Measurements from ENCODE around the gene EEF1AKMT3.

The EEF1AKMT3 gene

DNA sequence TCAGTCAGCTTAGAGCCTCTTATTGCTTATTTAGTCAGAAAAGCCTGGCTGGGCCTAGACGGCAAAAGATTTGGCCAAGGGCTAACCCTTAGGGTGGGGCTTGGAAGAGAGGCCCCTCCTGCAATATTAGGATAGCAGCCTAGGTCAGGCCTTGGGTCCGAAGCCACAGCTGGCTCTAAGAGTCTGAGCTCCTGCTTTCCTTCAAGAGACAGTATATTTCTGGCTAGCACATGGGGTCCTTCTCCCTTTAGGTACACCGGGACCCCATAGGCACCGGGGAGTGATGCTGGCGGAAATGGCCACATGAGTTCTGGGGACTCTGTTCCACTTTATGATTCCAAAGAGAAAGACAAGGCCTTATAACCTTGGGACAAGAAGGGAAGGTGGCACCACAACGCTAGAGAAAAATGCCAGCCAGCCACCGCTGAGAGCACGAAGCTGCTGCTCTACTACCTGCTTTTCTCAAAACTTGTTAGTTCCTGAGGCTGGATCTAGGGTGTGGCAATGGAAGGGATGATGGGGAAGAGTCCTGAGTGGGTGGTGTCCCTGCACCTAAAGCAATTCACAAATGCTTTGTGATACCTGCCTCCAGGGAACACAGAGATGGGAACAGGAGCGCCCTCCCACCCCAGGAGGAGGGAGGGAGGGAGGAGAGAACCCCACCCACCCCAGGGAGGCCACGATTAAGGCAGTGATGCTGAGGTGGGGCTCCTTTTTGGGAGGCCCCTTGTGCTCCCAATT, 49.2 kb downstream of the EEF1AKMT3 start:
- DNase-seq, result no peak

DNA sequence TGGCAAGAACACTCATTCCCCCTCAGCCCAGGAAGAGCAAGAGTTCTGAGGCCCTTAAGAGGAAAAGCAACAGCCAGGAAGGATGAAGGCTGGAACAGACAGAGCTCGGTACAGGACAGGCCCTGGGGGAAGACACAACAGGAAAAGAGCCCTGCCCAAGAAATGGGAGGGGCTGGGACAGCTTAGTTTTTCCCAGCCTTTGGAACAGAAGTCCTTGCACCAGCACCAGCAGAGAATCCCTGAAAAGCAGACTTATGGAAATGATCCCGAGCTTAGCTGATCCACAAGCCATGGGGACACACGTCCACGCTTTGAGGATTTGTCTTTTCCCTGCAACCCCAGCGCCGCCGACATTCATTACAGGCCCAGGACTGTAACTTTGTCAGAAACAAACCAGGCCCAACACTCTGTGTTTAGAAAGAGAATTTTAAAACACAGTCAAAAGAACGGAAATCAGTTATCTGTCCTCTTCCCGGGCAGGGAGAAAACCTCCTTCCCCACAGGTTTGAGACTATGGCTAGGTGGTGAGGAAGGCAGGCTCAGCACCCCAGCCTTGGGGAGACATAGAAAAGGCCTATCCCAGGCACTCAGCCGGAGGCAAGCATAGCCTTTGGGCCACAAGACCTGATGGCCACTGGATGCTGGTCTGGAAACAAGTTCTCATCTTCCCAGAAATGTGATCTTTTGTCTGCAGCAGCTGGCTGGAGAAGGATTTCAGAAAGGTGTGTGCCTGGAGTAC, 50.1 kb downstream of the EEF1AKMT3 start:
- DNase-seq, result no peak

DNA sequence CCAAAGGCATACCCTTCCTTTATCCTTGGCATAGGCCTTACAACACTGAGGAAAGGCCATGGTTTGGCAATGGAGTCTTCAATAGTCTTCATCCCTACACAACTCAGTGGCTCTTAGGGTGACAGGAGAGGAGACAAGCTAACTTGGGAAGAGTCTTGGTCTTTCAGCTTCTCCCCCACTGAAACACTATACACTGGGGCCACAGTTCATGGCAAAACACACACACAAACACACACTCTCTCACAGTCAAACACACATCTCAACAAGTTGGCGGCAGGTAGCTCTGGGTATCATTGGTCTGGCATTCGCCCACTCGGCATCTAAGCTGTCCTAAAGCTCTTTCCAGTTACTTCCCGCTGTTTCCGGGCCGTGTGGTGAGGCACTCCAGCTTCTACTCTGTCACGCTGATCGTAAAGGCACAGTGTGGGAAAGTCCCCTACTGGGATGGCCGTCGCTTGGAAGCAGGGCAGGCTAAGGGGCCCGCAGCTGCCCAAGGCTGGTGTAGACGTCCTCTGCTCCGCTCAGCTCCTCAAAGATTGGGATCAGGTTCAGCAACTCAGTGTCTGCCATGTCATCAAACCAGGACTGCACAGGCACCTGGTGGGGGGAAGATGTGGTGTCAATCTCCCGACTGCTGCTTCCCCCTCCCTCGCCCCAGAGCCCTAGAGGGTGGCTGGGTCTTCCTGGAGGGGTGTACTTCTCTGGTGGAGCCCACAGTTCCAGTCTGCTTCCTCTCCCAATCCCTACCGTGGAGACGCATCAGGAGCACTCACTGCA, 50.9 kb downstream of the EEF1AKMT3 start:
- no peak for DNase-seq

DNA sequence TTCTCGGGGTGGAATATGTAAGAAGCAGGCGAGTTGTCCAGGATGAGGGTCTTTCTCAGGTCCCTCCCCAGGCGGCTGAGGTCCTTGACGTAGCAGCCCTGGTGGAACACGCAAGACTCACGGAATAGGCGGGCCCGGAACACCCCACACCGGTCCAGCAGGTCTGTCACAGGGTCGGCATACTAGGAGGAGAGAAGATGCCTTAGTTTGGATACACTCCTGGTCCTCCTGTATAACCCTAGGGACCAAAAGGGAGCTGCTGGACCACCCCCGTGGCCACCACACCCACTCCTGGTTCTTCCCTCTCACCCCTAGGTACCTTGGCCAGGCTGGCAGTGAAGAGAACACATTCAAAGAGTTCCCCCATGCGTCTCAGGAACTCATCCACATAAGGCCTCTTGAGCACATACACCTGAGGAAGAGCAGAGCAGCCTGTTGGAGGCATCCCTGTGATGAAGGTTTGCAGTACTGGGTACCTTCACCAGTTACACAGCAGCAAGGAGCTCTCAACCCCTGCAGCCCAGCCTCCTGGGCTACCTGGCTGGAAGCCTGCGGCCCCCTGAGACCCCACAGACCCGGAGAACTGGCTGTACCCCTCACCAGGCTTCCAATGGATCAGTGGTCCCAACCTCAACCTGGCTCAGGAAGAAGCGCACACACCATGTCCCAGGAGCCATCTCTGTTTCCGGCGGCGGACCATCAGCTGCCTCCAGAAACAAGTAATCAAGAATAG, 51.7 kb downstream of the EEF1AKMT3 start:
- DNase-seq, result no peak

DNA sequence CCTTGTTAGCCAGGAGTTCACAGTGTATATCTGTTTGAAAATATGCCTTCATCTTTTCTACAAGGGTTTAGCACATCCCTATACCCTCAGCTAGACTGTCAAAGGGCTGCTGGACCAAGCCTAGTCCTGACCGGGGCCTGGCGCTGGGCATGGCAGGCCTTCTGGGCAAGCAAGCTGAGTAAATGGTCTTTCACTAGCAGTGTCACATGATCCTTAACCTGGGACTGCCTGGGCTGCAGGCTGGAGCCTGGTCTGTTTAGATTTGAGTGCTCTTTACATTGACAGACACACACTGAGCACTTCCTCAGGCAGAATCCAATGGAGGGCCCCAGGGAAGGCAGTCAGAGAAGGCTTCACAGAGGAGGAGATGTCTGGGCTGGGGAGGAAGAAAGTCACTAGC, 53.0 kb downstream of the EEF1AKMT3 start:
- DNase-seq, result no peak

DNA sequence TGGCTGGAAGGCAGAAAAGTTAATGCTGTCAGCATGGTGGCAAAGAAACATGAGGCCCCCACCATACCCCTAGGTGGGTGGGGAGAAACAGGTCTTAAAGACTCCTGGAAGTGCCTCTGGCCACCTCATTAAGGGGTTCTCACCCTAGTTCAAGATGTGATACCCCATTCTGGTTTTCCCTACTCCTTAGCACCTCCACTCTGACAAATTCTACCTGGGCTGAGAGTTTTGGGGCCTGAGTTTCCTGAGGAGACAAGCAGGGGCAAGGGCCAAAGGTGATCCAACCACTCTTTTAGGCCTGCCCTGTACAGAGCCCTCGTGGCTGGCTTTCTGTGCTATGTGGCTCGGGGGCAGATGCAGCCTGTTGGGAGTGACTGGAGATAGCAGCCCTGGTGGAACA, 54.0 kb downstream of the EEF1AKMT3 start:
- no peak for DNase-seq

DNA sequence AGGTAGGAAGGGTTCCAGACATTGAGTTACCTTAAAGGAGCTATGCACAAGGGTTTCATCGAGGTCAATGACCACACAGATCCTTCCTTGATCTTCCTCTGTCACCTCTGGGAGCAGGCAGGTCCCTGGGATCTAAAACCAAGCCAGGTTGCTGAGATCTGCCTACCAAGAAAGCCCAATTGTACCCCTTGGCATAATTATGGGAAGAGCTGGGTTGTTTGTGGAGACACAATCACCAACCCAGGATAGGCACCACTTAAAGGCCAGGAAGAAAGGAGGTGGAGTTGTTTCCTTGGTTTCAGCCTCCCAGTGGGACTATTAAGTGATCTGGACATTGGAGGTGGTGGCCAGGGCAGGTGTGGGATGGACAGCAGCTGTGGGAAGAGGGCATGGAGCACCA, 54.6 kb downstream of the EEF1AKMT3 start:
- no peak for DNase-seq

DNA sequence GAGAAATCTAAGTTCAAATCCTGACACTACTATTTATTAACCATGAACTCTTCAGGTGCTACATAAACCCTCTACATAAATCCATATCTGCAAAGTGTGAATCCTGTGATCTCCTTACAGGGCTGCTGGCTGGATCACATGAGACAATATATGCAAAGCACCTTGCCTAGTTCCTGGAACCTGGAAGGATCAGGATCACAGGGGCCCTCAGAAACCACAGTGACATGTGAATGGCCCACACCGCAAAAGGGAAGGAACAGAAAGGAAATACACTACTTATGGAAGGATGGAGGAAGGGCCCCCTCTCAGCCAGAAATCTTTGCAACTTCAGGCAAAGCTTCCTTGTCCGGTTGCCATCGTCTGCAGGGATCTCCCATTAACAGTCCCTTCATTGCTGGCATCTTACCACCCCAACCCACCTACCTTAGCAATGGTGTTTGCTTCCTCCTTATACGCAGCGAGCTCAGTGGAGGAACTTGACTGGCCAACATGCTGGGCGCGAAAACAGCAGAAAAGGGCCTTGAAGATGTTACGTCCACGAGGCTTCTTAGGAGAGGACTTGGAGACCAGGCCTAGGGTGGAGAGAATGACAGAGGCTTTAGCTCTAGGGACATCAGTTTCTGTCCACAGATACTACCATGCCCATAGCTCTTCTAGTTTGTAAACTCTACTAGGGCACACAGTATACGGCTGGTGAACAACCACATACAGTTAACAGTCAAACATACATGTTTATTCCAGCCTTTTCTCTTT, 56.8 kb downstream of the EEF1AKMT3 start:
- DNase-seq, result no peak

DNA sequence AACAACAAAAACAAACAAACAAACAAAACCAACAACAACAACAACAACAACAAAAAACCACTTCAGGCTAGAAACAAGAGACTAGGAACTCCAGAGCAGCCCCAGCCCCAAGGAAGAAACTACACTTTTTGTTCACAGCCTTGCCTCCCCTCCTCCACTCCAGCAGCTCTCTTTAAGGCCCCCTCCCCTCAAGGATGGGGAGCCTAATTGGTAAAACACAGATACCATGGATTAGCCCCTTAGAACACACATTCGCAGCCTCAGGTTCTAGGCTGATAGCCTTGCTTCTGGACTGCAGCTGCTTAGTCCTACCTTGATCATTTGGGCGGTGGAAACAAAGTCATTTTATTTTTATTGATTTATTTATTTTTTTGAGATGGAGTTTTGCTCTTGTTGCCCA, 58.0 kb downstream of the EEF1AKMT3 start:
- no peak for DNase-seq

Measured in activated effector memory CD4-positive, alpha-beta T cell treated with Interleukin-2 at 50 U/mL for 16 hours (primary cell).